ENCODE results near the gene FKBP8.
"Not testable (repeated sequence)": the region's sequence is repeated elsewhere in the genome, so short reads cannot be mapped to it uniquely, and the experiment has no call there.

The FKBP8 gene

DNA sequence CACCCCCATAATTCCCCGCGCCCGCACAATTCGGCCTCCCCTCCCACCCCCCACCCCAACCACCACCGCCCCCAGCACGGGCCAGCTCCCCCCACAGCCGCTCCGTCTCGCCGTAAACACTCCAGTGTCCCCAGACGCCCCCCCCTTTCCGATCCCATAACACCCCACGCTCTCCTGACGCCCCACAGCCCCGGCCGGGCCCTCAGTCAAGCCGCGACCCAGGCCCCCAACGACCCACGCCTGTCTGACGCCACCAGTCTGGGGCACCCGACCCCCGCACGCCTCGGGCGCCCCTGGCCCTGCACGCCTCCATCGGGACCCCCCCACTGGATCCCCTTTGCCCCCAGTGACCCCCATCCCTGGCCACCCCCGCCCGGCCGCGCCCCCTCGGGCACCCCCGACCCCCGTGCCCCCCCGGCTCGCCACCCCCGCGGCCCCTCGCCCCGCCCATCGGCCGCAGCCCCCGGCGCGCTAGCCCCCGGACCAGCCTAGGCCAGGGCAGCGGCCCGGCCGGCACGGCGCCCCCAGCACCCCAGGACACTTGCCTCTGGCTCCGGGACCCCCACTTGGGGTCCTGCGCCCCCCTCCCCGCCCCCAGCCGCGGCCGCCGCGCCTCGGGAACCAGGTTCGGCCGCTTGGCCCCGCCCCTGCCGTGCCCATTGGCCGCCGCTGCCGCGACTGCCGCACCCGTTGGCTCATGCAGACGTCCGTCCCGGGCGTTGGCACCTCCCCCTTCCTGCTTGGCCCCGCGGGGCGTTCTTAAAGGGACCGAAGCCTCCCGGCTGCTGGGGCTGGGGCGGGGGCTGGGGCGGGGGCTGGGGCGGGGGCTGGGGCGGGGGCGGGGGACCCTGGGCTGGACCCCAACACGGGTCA is at the start of gene FKBP8:
TSS of gene FKBP8 (minus strand) at position 633 of the 873 bp plus-strand sequence. CDS start 1,603 bp downstream, outside the sequence.
- peak; percentile 58 to 81 for DNase-seq

- DNase-seq = not testable (repeated sequence)
Measured at GRCh38 chr19:18592732-18593131, 49.4 kb upstream of the FKBP8 start.

DNA sequence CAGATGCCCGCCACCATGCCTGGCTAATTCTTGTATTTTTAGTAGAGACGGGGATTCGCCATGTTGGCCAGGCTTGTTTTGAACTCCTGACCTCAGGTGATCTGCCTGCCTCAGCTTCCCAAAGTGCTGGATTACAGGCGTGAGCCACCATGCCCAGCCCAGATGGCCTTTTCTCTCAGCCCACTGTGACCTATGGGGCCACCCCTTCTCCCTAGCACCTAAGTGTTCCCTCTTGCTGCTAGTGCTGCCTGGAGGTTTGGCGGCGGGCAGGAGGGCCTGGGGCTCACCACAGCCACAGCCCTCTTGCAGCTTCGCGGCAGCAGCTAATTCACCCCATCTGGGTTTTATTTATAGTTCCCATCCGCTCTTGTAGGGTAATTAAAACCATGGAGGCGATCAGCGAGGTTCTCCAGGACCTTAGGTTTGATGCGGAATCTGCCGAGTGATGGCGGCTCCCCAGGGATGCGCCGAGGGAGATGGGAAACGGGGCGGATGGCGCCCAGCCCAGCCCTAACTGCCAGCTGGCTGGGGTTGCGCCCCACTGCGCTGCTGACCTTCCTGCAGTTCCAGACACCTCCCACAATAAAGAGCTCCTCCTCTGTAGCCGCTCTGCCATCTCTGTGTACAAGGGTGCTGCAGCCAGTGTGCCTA is 48.5 kb upstream of the FKBP8 start:
- no peak for DNase-seq

DNA sequence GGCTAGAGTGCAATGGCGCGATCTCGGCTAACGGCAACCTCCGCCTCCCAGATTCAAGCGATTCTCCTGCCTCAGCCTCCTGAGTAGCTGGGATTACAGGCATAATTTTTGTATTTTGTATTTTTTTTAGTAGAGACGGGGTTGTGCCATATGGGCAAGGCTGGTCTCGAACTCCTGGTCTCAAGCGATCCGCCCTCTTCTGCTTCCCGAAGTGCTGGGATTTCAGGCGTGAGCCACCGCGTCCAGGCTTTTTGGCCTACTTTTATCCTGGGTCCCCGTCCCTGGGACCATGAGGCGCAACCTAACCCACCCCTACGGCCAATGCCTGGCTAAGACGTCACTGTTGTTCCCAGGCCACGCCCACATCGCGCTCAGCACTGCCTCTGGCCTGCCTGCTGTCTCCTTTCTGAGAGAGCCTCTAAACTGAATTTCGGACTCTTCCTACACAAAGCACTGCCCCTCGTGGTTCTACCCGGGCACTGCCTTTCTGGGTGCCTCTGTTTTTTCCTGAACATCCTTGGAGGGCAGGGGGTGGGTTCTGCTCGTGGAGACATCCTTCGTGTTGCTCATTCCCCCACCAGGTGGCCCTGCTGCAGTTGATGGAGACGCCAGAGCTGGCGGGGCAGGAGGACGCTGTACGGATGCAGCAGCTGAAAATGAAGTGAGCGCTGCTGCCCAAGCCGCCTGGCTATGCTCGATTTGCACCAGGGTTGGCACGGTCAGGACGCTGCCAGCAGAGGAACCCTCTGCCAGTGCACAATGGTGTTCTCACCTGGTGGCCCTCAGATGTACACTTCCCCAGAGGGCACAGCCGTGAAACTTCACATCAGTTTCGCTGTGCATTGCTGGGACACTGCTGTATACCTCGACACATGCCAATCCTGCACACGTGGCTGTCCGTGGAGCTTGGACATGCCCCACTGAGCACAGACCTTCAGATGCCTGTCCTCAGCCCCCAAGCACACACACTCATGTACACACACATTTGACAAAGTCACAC is 47.2 kb upstream of the FKBP8 start:
- peak; percentile 77 to 93 for DNase-seq

DNA sequence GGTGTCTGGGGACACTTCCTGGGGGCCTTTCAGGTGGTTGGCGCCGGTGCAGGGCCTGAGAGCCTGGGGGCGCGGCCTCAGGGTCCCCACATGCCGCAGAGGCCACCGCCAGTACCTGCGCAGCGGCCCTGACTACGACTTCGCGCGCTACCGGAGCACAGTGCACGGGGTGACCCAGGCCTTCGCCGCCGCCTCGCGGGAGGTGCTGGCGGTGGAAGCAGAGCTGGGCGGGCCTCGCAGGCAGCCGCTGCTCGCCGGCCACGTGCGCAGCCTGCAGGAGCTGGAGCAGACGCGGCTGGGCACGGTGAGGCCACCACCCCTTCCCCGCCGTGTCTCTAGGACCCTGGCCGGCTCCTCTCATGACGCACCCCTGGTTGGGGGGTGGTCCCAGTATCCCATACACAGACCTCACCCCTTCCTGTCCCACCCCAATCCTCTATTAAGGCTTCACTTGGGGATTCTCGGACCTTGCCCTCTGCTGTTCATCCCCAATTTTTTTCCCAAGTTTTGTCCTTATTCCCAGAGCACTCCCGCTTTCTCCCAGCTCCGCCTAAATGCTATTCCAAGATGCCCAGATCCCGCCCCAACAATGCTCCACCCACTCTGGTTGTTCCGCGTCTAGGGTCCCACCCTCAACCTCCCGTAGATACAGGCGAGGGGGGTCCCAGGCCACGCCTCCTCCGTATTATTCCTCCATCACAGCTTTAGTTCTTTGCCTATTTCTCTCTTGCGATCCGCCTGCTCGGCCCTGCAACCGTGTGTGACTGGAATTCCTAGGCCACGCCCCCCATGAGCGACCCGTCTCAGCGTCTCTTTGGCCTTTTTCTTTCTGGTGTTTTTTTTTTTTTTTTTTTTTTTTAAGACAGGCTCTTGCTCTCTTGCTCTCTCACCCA is 46.3 kb upstream of the FKBP8 start:
- DNase-seq = peak; percentile 43 to 54

- DNase-seq = peak; percentile 61 to 74
Measured at GRCh38 chr19:18588611-18589379, 45.4 kb upstream of the FKBP8 start, which contains the start of gene REX1BD. TSS of gene REX1BD (plus strand) at chr19:18588798. CDS start at chr19:18588802, 4 bp downstream.

DNA sequence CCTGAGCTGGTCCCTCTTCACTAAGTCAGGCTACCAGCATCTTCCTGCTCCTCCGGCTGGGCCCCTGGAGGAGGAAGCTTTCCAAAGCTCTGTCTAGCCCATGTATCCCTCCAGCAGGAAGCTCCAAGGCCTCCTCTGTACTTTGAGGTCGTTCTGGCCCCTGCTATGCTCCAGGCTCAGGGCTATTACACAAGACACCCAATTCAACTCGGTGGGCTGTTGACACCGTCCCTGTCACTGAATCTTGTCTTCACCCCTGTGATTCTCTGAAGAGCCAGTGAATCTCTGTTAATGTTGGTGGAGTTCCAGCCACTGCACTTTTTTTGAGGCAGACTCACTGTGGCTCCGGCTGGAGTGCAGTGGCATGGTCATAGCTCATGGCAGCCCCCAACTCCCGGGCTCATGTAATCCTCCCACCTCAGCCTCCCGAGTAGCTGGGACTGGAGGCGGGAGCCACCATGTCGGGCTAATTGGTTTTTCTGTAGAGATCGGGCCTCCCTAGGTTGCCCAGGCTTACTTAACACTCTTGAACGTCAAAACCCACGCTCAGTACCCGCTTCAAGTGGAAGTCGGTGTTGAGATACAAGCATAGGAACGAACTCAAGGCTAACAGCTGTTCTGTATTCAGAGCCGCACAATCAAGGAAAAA is 44.7 kb upstream of the FKBP8 start:
- no peak for DNase-seq

DNA sequence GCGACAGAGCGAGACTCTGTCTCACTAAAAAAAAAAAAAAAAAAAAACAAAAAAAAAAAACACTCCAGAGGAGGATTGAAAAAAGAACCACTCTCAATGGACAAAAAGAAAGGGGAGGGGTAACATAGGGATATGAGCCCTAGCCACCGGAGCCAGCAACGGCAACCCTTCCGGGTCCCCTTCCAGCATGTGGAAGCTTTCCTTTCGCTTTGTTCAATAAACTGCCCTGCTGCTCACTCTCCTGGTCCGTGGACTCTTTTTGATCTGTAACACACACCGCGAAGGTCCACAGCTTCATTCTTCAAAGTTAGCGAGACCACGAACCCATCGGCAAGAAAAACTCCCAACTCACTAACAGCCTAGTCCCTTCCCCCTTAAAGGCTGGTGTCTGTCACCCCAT is 44.2 kb upstream of the FKBP8 start:
- DNase-seq = no peak

GRCh38 chr19:18586306-18586705 is 42.9 kb upstream of the FKBP8 start:
- DNase-seq = no peak

- DNase-seq = no peak
Measured at GRCh38 chr19:18580311-18580710, 36.9 kb upstream of the FKBP8 start.

GRCh38 chr19:18577365-18577914 is 34.1 kb upstream of the FKBP8 start:
- DNase-seq = no peak

DNA sequence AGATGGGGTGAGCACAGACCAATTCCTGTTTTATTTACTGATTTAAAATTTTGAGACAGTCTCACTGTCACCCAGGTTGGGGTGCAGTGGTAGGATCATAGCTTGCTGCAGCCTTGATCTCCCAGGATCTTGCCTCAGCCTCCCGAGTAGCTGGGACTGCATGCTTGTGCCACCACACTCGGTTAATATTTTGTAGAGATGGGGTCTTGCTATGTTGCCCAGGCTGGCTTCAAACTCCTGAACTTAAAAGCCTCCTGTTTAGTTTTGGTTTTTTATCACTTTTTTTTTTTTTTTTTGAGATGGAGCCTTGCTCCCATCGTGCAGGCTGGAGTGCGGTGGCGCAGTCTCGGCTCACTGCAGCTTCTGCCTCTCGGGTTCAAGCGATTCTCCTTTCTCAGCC is 33.0 kb upstream of the FKBP8 start:
- no peak for DNase-seq

GRCh38 chr19:18574691-18575291 is 31.4 kb upstream of the FKBP8 start:
- DNase-seq = no peak

GRCh38 chr19:18571564-18572344 is 28.4 kb upstream of the FKBP8 start, which contains the start of gene UBA52:
TSS of gene UBA52 (plus strand) at chr19:18571857. CDS start at chr19:18573301, 1,444 bp downstream.
- DNase-seq = peak; percentile 90 to 94

GRCh38 chr19:18568367-18568766 is 25.0 kb upstream of the FKBP8 start:
- DNase-seq = no peak

DNA sequence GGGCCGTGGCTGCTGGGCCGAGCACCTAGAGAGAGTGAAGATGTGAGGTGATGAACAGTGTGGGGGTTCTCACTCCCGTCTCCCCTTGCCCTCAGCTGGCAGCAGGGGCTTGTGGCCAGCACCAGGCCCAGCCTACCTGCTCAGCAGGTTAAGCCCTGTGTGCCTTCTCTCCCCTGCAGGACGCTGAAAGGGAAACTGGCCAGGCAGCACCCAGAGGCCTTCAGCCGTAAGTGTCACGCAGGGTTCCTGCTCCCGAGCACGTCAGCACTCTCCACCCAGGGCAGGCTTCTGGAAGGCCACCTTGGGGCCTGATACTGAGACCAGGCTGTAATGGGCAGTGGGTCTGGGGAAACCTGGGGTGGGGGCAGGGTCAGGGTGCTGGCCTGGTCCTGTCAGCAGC is 23.6 kb upstream of the FKBP8 start:
- no peak for DNase-seq

- DNase-seq = no peak
Measured at GRCh38 chr19:18562086-18562485, 18.7 kb upstream of the FKBP8 start.

GRCh38 chr19:18559685-18560084 is 16.3 kb upstream of the FKBP8 start:
- DNase-seq = no peak

GRCh38 chr19:18558604-18559003 is 15.2 kb upstream of the FKBP8 start:
- no peak for DNase-seq
